Measurements from ENCODE around the gene HTT.
"Not testable (repeated sequence)": the region's sequence is repeated elsewhere in the genome, so short reads cannot be mapped to it uniquely, and the experiment has no call there.

Gene HTT

DNA sequence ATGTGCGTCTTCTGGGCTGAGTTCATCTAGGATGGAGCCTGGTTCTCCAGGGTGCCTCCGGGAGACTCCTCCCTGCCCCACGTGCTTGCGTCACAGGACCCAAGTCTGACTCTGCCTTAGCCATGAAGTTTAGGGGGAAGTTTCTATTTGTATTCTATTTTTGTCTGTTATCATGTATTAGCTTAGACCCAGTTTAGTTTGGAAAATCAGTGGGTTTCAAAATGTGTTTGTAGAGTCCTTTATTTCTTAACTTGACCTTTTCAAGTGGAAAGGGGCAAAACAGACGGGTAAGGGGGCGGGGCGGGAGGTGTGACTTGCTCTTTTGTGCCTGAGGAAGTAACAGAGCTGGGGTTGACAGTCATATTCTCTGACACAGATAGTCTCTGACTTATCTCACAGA lies 86.0 kb downstream of the HTT start:
- no peak overlapping the region for H2AFZ ChIP-seq (ENCODE audit: low read length)
- no peak overlapping the region for H4K91ac ChIP-seq (ENCODE audit: low read depth, low read length, poor library complexity)
- H2BK5ac ChIP-seq (ENCODE audit: low read length) = no peak overlapping the region
- peaks cover 24 to 68% of the 10 kb centered on the region in 2 donors for H3K36me3 ChIP-seq (replicated peaks in 1 of 2; ENCODE audit: control insufficient read depth in 2 of 2, insufficient read depth in 2 of 2, low read length in 2 of 2)
- H2BK12ac ChIP-seq (ENCODE audit: low read length) = no peak overlapping the region
- no peak overlapping the region for H3K4me2 ChIP-seq (ENCODE audit: insufficient read depth, low read length, poor library complexity, severe bottlenecking)
- H3K79me1 ChIP-seq (ENCODE audit: low read depth, low read length) = peaks cover 2% of the 10 kb centered on the region
- no peak overlapping the region for H4K8ac ChIP-seq (ENCODE audit: low read depth, low read length)
- no peak overlapping the region for H3K14ac ChIP-seq (ENCODE audit: low read length)
- no peak overlapping the region for H3K23ac ChIP-seq (ENCODE audit: low read depth, low read length, poor library complexity)
- H2AK5ac ChIP-seq (ENCODE audit: low read depth, low read length) = no peak overlapping the region
- H2BK15ac ChIP-seq (ENCODE audit: low read length) = no peak overlapping the region
- H3K4me3 ChIP-seq (ENCODE audit: low read length in 2 of 2) = no peak overlapping the region
- peaks cover 0 to 12% of the 10 kb centered on the region in 2 donors for H3K9me3 ChIP-seq (replicated peaks in 1 of 2; ENCODE audit: control insufficient read depth in 2 of 2, insufficient read depth in 1 of 2, low read depth in 1 of 2, low read length in 2 of 2)
- H2BK120ac ChIP-seq (ENCODE audit: low read depth, low read length) = no peak overlapping the region
- no peak overlapping the region for H3K27ac ChIP-seq (replicated peaks; ENCODE audit: low read length)
- H3K4ac ChIP-seq (ENCODE audit: low read length) = no peak overlapping the region
- H3K27me3 ChIP-seq (ENCODE audit: control insufficient read depth in 3 of 3, insufficient read depth in 3 of 3, low read depth in 1 of 3, low read length in 3 of 3) = no peaks in the 10 kb centered on the region
- WGBS, 2 donors (ENCODE audit: extremely low coverage in 2 of 2, insufficient read length in 2 of 2, insufficient replicate concordance in 1 of 2) = no CpG with 5 or more reads among the region's 7 CpGs
- no peaks in the 10 kb centered on the region for H3K4me1 ChIP-seq (ENCODE audit: control insufficient read depth in 2 of 2, insufficient read depth in 1 of 2, low read depth in 1 of 2, low read length in 2 of 2)
- no peak overlapping the region for H3K18ac ChIP-seq (ENCODE audit: low read length)
- no peak for DNase-seq (ENCODE audit: low spot score)
- no peak overlapping the region for H3K9ac ChIP-seq (ENCODE audit: low read depth, low read length, poor library complexity)

DNA sequence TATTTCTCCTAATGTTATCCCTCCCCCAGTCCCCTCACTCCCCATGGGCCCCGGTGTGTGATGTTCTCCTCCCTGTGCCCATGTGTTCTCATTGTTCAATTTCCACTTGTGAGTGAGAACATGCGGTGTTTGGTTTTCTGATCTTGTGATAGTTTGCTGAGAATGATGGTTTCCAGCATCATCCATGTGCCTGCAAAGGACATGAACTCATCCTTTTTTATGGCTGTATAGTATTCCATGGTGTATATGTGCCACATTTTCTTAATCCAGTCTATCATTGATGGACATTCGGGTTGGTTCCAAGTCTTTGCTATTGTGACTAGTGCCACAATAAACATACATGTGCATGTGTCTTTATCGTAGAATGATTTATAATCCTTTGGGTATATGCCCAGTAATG lies 86.6 kb downstream of the HTT start:
- WGBS, 2 donors (ENCODE audit: extremely low coverage in 2 of 2, insufficient read length in 2 of 2, insufficient replicate concordance in 1 of 2) = no CpG with 5 or more reads among the region's 4 CpGs
- not testable (repeated sequence) for H4K91ac ChIP-seq (ENCODE audit: low read depth, low read length, poor library complexity); H2AFZ ChIP-seq (ENCODE audit: low read length); H3K79me1 ChIP-seq (ENCODE audit: low read depth, low read length); H3K18ac ChIP-seq (ENCODE audit: low read length); H2BK120ac ChIP-seq (ENCODE audit: low read depth, low read length); H2BK5ac ChIP-seq (ENCODE audit: low read length); H3K23ac ChIP-seq (ENCODE audit: low read depth, low read length, poor library complexity); H3K4ac ChIP-seq (ENCODE audit: low read length); H3K27me3 ChIP-seq (ENCODE audit: control insufficient read depth in 3 of 3, insufficient read depth in 3 of 3, low read depth in 1 of 3, low read length in 3 of 3); DNase-seq (ENCODE audit: low spot score); H3K4me3 ChIP-seq (ENCODE audit: low read length in 2 of 2); H3K14ac ChIP-seq (ENCODE audit: low read length); H3K4me1 ChIP-seq (ENCODE audit: control insufficient read depth in 2 of 2, insufficient read depth in 1 of 2, low read depth in 1 of 2, low read length in 2 of 2); H3K4me2 ChIP-seq (ENCODE audit: insufficient read depth, low read length, poor library complexity, severe bottlenecking); H4K8ac ChIP-seq (ENCODE audit: low read depth, low read length); H3K9ac ChIP-seq (ENCODE audit: low read depth, low read length, poor library complexity); H3K27ac ChIP-seq (replicated peaks; ENCODE audit: low read length); H2BK15ac ChIP-seq (ENCODE audit: low read length); H2AK5ac ChIP-seq (ENCODE audit: low read depth, low read length); H2BK12ac ChIP-seq (ENCODE audit: low read length)
- Histone ChIP-seq H3K9me3 (replicated peaks in 1 of 2; ENCODE audit: control insufficient read depth in 2 of 2, insufficient read depth in 1 of 2, low read depth in 1 of 2, low read length in 2 of 2) (peaks cover 0 to 12% of the 10 kb centered on the region in 2 donors), H3K36me3 (replicated peaks in 1 of 2; ENCODE audit: control insufficient read depth in 2 of 2, insufficient read depth in 2 of 2, low read length in 2 of 2) (peaks cover 23 to 64% of the 10 kb centered on the region in 2 donors)

- H2BK120ac ChIP-seq (ENCODE audit: low read depth, low read length); H3K18ac ChIP-seq (ENCODE audit: low read length); H3K4me3 ChIP-seq (ENCODE audit: low read length in 2 of 2); DNase-seq (ENCODE audit: low spot score); H2AFZ ChIP-seq (ENCODE audit: low read length); H3K4me1 ChIP-seq (ENCODE audit: control insufficient read depth in 2 of 2, insufficient read depth in 1 of 2, low read depth in 1 of 2, low read length in 2 of 2); H4K8ac ChIP-seq (ENCODE audit: low read depth, low read length); H2BK5ac ChIP-seq (ENCODE audit: low read length); H2BK15ac ChIP-seq (ENCODE audit: low read length); H3K4me2 ChIP-seq (ENCODE audit: insufficient read depth, low read length, poor library complexity, severe bottlenecking); H3K14ac ChIP-seq (ENCODE audit: low read length); H2AK5ac ChIP-seq (ENCODE audit: low read depth, low read length); H2BK12ac ChIP-seq (ENCODE audit: low read length); H3K23ac ChIP-seq (ENCODE audit: low read depth, low read length, poor library complexity); H3K9ac ChIP-seq (ENCODE audit: low read depth, low read length, poor library complexity); H3K4ac ChIP-seq (ENCODE audit: low read length); H4K91ac ChIP-seq (ENCODE audit: low read depth, low read length, poor library complexity); H3K27me3 ChIP-seq (ENCODE audit: control insufficient read depth in 3 of 3, insufficient read depth in 3 of 3, low read depth in 1 of 3, low read length in 3 of 3); H3K79me1 ChIP-seq (ENCODE audit: low read depth, low read length): not testable (repeated sequence)
- Histone ChIP-seq H3K27ac (replicated peaks; ENCODE audit: low read length) (peak overlapping the region; percentile 6), H3K9me3 (replicated peaks in 1 of 2; ENCODE audit: control insufficient read depth in 2 of 2, insufficient read depth in 1 of 2, low read depth in 1 of 2, low read length in 2 of 2) (peaks cover 0 to 24% of the 10 kb centered on the region in 2 donors), H3K36me3 (replicated peaks in 1 of 2; ENCODE audit: control insufficient read depth in 2 of 2, insufficient read depth in 2 of 2, low read length in 2 of 2) (peaks cover 4 to 56% of the 10 kb centered on the region in 2 donors)
- WGBS, 2 donors (ENCODE audit: extremely low coverage in 2 of 2, insufficient read length in 2 of 2, insufficient replicate concordance in 1 of 2) = no CpG with 5 or more reads among the region's 6 CpGs
Measured at GRCh38 chr4:3166434-3166833, 92.0 kb downstream of the HTT start.

GRCh38 chr4:3168029-3168428 lies 93.5 kb downstream of the HTT start:
- no peaks in the 10 kb centered on the region for H3K27me3 ChIP-seq (ENCODE audit: control insufficient read depth in 3 of 3, insufficient read depth in 3 of 3, low read depth in 1 of 3, low read length in 3 of 3)
- no peak overlapping the region for H3K4me2 ChIP-seq (ENCODE audit: insufficient read depth, low read length, poor library complexity, severe bottlenecking)
- no peak overlapping the region for H2BK12ac ChIP-seq (ENCODE audit: low read length)
- H3K79me1 ChIP-seq (ENCODE audit: low read depth, low read length) = peaks cover 2% of the 10 kb centered on the region
- no CpG with 5 or more reads among the region's 3 CpGs for WGBS, 2 donors (ENCODE audit: extremely low coverage in 2 of 2, insufficient read length in 2 of 2, insufficient replicate concordance in 1 of 2)
- H3K23ac ChIP-seq (ENCODE audit: low read depth, low read length, poor library complexity) = no peak overlapping the region
- H3K36me3 ChIP-seq (replicated peaks in 1 of 2; ENCODE audit: control insufficient read depth in 2 of 2, insufficient read depth in 2 of 2, low read length in 2 of 2) = peaks cover 11 to 64% of the 10 kb centered on the region in 2 donors
- no peak overlapping the region for H2BK5ac ChIP-seq (ENCODE audit: low read length)
- no peak overlapping the region for H4K8ac ChIP-seq (ENCODE audit: low read depth, low read length)
- H4K91ac ChIP-seq (ENCODE audit: low read depth, low read length, poor library complexity) = no peak overlapping the region
- H3K18ac ChIP-seq (ENCODE audit: low read length) = no peak overlapping the region
- H2AFZ ChIP-seq (ENCODE audit: low read length) = no peak overlapping the region
- H2BK120ac ChIP-seq (ENCODE audit: low read depth, low read length) = no peak overlapping the region
- no peak for DNase-seq (ENCODE audit: low spot score)
- no peak overlapping the region for H3K27ac ChIP-seq (replicated peaks; ENCODE audit: low read length)
- no peak overlapping the region for H2AK5ac ChIP-seq (ENCODE audit: low read depth, low read length)
- H3K4ac ChIP-seq (ENCODE audit: low read length) = no peak overlapping the region
- peaks cover 0 to 23% of the 10 kb centered on the region in 2 donors for H3K9me3 ChIP-seq (replicated peaks in 1 of 2; ENCODE audit: control insufficient read depth in 2 of 2, insufficient read depth in 1 of 2, low read depth in 1 of 2, low read length in 2 of 2)
- no peak overlapping the region for H3K4me3 ChIP-seq (ENCODE audit: low read length in 2 of 2)
- no peak overlapping the region for H2BK15ac ChIP-seq (ENCODE audit: low read length)
- no peak overlapping the region for H3K14ac ChIP-seq (ENCODE audit: low read length)
- no peak overlapping the region for H3K9ac ChIP-seq (ENCODE audit: low read depth, low read length, poor library complexity)
- peaks cover 2 to 6% of the 10 kb centered on the region in 2 donors for H3K4me1 ChIP-seq (ENCODE audit: control insufficient read depth in 2 of 2, insufficient read depth in 1 of 2, low read depth in 1 of 2, low read length in 2 of 2)
